SK-N-MC (cell line): Measurements from ENCODE around the gene ACD.

ENCODE experiments used
- EZH2 ChIP-seq: fragments of 200-600 bp; sonication (generic); IDR thresholded peaks from one replicate; pipeline ENCODE4 v1.6.1; 2017; ENCODE audit warnings: antibody characterized with exemption
- FOXP2 ChIP-seq: optimal IDR thresholded peaks from 2 replicates; pipeline ENCODE3; 2011; ENCODE audit warnings: mild to moderate bottlenecking, moderate library complexity; ENCODE audit not compliant: insufficient read depth; ENCODE audit errors: extremely low read length, control extremely low read depth
- POLR2AphosphoS5 ChIP-seq: IDR thresholded peaks from 2 replicates; pipeline ENCODE4 v1.6.1; 2012; ENCODE audit warnings: mild to moderate bottlenecking, low read depth, low read length, borderline replicate concordance

GRCh38 chr16:67649494-67649931 lies 10.5 kb downstream of the ACD start:
- TF ChIP-seq EZH2 (no peak), POLR2AphosphoS5 (no peak), FOXP2 (no peak)
